ENCODE results near the gene TENM4. TPM values are rescaled to one million over a fixed set of nuclear protein-coding genes. Genes with fewer than 3 reads are reported as not detected.

TENM4 gene
- total RNA-seq, 1 donor from 2014 or later, result not detected

GRCh38 chr11:79449040-79449439, 8.2 kb upstream of the TENM4 start:
- no peak for DNase-seq (ENCODE audit: low read depth in 2 of 2)

GRCh38 chr11:79447038-79447786, 6.4 kb upstream of the TENM4 start:
- no peak for DNase-seq (ENCODE audit: low read depth in 2 of 2)

GRCh38 chr11:79444923-79445322, 4.1 kb upstream of the TENM4 start:
- DNase-seq (ENCODE audit: low read depth in 2 of 2), result no peak

- no peak for DNase-seq (ENCODE audit: low read depth in 2 of 2)
Observed at GRCh38 chr11:79441461-79441875, 638 bp upstream of the TENM4 start.

- DNase-seq (ENCODE audit: low read depth in 2 of 2), result peak; percentile 4 to 32
Observed at GRCh38 chr11:79439886-79440570, 802 bp downstream of the TENM4 start.

- peak in 1 of 2 donors; percentile 11 for DNase-seq (ENCODE audit: low read depth in 2 of 2)
Observed at GRCh38 chr11:79439410-79439885, 1.4 kb downstream of the TENM4 start.

GRCh38 chr11:79438631-79439409, 2.0 kb downstream of the TENM4 start:
- peak in 1 of 2 donors; percentile 12 for DNase-seq (ENCODE audit: low read depth in 2 of 2)

- peak in 1 of 2 donors; percentile 6 for DNase-seq (ENCODE audit: low read depth in 2 of 2)
Observed at GRCh38 chr11:79437981-79438630, 2.7 kb downstream of the TENM4 start.

- DNase-seq (ENCODE audit: low read depth in 2 of 2), result peak; percentile 12 to 29
Observed at GRCh38 chr11:79437278-79437980, 3.4 kb downstream of the TENM4 start.

- DNase-seq (ENCODE audit: low read depth in 2 of 2), result no peak
Observed at GRCh38 chr11:79436919-79437277, 3.9 kb downstream of the TENM4 start.

GRCh38 chr11:79434283-79434682, 6.5 kb downstream of the TENM4 start:
- DNase-seq (ENCODE audit: low read depth in 2 of 2), result no peak

- DNase-seq (ENCODE audit: low read depth in 2 of 2), result no peak
Observed at GRCh38 chr11:79432138-79432537, 8.7 kb downstream of the TENM4 start.

- DNase-seq (ENCODE audit: low read depth in 2 of 2), result peak in 1 of 2 donors; percentile 55
Observed at GRCh38 chr11:79431535-79431934, 9.3 kb downstream of the TENM4 start.

GRCh38 chr11:79430280-79430679, 10.6 kb downstream of the TENM4 start:
- no peak for DNase-seq (ENCODE audit: low read depth in 2 of 2)

GRCh38 chr11:79428406-79428805, 12.4 kb downstream of the TENM4 start:
- DNase-seq (ENCODE audit: low read depth in 2 of 2), result no peak

GRCh38 chr11:79427611-79428327, 13.1 kb downstream of the TENM4 start:
- no peak for DNase-seq (ENCODE audit: low read depth in 2 of 2)

GRCh38 chr11:79427126-79427525, 13.7 kb downstream of the TENM4 start:
- no peak for DNase-seq (ENCODE audit: low read depth in 2 of 2)

- no peak for DNase-seq (ENCODE audit: low read depth in 2 of 2)
Observed at GRCh38 chr11:79425463-79425862, 15.4 kb downstream of the TENM4 start.

GRCh38 chr11:79423736-79424135, 17.1 kb downstream of the TENM4 start:
- no peak for DNase-seq (ENCODE audit: low read depth in 2 of 2)

GRCh38 chr11:79422866-79423265, 18.0 kb downstream of the TENM4 start:
- no peak for DNase-seq (ENCODE audit: low read depth in 2 of 2)

Data from lung microvascular endothelial cell (primary cell).